ENCODE results near the gene CTNNB1.

- TF ChIP-seq, protein P1, sequence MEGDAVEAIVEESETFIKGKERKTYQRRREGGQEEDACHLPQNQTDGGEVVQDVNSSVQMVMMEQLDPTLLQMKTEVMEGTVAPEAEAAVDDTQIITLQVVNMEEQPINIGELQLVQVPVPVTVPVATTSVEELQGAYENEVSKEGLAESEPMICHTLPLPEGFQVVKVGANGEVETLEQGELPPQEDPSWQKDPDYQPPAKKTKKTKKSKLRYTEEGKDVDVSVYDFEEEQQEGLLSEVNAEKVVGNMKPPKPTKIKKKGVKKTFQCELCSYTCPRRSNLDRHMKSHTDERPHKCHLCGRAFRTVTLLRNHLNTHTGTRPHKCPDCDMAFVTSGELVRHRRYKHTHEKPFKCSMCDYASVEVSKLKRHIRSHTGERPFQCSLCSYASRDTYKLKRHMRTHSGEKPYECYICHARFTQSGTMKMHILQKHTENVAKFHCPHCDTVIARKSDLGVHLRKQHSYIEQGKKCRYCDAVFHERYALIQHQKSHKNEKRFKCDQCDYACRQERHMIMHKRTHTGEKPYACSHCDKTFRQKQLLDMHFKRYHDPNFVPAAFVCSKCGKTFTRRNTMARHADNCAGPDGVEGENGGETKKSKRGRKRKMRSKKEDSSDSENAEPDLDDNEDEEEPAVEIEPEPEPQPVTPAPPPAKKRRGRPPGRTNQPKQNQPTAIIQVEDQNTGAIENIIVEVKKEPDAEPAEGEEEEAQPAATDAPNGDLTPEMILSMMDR (IDR thresholded peaks at IDR 0.05) = no peak
- no peak for TF ChIP-seq EP300 (IDR thresholded peaks at IDR 0.05; ENCODE audit: low read depth)
- TF ChIP-seq POLR2AphosphoS5 (IDR thresholded peaks at IDR 0.05) = no peak
- TF ChIP-seq POLR2A (IDR thresholded peaks at IDR 0.05) = no peak
Observed at GRCh38 chr3:41239587-41239986, 40.3 kb downstream of the CTNNB1 start.

All from transverse colon (tissue), 4 donors.